ENCODE data around the gene MRPL20.

Gene MRPL20

DNA sequence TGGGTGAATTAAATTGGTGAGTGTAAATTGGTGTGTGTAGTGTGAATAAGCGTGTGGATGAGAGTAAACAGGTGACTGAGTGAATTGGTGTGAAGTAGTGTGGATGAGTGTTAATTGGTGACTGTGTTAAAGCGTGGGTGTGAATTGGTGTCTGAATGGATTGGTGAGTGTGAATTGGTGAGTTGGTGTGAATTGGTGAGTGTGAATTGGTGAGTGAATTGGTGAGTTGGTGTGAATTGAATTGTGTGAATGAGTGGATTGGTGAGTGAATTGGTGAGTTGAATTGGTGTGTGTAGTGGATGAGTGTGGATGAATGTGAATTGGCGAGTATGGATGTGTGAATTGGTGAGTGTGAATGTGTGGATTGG is 40.4 kb downstream of the MRPL20 start:
- DNase-seq (ENCODE audit: insufficient read length, low spot score) (no peak), FAIRE-seq (no peak)

DNA sequence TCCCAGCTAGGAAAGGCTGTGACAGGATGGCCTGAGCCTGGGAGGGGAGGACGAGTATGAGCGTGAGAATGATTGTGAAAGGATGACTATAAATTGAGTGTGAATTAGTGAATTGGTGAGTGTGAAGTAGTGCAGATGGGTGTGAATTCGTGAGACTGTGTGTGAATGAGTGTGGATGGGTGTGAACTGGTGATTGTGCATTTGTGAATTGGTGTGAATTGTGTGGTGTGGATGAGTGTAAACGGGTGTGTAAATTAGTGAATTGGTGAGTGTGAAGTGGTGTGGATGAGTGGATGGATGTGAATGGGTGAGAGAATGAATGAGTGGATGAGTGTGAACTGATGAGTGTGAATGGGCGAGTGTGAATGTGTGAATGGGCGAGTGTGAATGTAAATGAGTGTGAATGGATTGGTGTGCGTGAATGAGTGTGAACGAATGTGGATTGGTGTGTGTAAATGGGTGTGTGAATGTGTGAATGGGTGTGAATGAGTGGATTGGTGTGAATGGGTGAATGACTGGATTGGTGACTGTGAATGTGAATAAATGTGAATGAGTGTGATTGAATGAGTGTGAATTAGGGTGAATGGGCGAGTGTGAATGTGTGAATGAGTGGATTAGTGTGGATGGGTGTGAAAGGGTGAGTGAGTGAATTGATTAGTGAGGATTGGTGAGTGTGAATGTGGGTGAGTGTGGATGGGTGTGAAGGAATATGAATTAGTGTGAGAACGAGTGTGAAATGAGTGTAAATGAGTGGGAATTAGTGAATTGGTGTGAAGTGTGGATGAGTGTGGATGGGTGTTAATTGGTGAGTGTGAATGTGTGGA is 41.0 kb downstream of the MRPL20 start:
- DNase-seq (ENCODE audit: insufficient read length, low spot score) (no peak), FAIRE-seq (peak; percentile 44)

- no peak for DNase-seq (ENCODE audit: insufficient read length, low spot score)
- no peak for FAIRE-seq
Observed at GRCh38 chr1:1364266-1364665, 42.8 kb downstream of the MRPL20 start.

DNA sequence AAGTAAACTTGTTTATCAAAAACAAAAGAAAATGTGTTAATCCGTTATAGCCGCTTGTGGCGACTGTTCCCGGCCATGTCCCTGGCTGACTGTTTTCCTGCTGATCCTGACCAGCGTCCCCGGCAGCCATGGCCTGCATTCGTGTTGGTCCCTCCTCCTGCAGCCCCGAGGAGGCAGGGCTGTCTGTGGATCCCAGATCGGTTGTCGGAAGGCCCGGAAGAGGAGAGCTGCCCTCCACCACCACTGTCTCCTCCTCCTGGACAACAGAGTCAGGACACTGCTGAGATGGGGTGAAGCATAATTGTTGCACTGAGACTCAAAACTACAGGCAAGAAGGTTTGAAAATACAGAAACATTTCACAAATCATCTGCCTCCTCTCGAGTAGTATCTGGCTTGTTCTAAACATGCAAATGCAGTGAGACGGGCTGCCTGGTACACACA is 45.1 kb downstream of the MRPL20 start:
- DNase-seq (ENCODE audit: insufficient read length, low spot score) (no peak), FAIRE-seq (peak; percentile 16)

GRCh38 chr1:1361233-1361981 is 45.7 kb downstream of the MRPL20 start:
- FAIRE-seq = no peak
- no peak for DNase-seq (ENCODE audit: insufficient read length, low spot score)

GRCh38 chr1:1360506-1361169 is 46.5 kb downstream of the MRPL20 start:
- DNase-seq (ENCODE audit: insufficient read length, low spot score) (peak; percentile 85), FAIRE-seq (peak; percentile 95)

DNA sequence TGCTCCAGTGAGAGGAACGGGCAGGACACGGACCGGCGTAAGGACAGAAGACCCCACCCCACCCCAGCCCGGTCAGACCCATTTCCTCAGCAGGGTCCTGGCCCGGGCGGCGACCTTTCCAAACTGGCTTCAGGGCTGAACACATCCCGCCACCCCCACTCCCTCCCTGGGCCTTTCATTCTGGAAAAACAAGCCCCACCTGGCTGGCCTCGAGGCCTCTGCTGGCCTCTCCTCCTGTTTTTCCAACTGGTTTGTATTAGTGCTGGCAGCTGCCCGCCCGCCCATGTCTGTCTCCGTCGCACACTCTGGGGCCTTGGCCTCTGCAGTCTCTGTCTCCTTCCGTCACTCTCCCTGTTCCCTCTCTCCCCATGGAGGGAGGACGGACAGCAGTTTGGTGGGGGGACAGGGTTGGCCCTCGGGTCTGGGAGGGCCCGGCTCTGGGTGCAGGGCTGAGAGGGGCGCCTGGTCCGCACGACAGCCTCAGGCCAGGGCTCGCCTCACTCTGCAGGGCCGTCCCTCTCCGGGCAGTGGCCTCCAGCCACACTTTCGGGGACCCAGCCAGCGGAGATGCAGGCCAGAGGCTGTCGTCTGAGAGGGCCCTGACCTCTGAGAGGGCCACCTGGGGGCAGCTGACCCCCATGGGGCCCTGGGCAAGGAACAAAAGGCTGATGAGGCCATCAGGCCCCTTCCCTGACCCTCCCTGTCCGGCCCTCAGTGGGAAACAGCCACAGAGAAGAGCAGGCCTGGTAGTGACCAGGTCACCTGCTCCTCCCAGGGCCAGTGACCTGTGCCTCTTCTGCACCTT is 47.2 kb downstream of the MRPL20 start:
- no peak for FAIRE-seq

DNA sequence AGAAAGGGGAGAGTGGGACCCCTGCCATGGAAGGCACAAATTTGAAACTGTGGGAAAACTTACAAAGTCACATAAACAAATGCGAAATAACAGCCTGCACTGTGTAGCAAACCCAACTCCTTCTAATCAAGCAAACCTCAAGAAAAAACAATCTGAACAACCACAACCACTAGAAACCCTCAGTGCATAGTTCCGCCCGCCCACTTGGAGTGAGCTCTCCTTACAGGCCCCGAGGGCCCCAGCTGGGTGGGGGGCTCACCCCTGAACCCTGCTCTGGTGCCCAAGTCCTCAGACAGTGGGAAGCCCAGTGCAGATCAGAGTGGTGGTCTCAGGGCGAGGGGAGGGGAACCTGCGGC is 47.8 kb downstream of the MRPL20 start:
- FAIRE-seq = no peak
- no peak for DNase-seq (ENCODE audit: insufficient read length, low spot score)

More for the DNA sequence above, 47.2 kb downstream of the MRPL20 start:
- DNase-seq (ENCODE audit: insufficient read length, low spot score) = no peak

DNA sequence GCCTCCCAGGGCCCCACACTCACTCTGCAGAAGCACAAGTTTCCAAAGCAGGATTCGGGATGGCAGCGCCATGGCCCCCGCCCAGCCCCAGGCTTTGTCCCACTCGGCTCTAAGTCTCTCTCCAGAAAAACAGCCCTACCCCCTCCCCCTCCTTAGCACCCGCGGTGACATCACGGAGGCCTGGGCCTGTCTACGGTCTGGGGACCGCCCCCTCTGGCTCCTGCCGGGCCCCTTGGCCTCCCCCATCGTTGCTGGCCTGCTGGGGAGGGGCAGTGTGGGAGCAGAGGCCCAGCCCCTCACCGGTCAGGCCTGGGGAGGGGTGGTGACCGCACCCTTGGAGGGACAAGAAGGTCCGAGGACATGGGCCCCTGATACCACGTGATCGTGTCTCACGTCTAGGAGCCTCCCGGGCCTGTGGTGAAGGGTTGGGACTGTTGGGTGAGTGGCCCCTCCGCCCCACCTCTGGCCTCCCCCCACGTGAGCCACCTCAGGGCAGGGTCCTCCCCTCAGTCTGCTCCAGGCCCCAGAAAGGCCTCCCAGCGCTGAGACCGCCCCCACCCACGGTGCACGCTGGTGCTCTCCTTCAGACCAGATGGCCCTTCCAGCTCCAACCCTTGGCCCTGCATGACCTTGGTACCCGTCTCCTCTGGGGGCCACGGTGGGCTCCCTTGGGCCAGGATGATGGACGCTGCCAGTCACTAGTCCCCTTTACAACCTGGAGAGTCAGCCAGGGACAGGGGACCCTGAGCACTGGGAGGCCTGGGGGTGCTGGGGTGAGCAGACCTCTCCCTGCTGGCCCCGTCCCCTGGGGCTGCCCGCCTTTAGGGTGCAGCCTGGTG is 48.4 kb downstream of the MRPL20 start, which contains the start of gene MXRA8:
TSS of gene MXRA8 (minus strand) at position 123 of the 839 bp plus-strand sequence. CDS start at position 72, 51 bp downstream.
- peak; percentile 53 for DNase-seq (ENCODE audit: insufficient read length, low spot score)
- peak; percentile 76 for FAIRE-seq

GRCh38 chr1:1357871-1358432 is 49.1 kb downstream of the MRPL20 start:
- FAIRE-seq = no peak

GRCh38 chr1:1356796-1357401 is 50.2 kb downstream of the MRPL20 start:
- no peak for FAIRE-seq
- DNase-seq (ENCODE audit: insufficient read length, low spot score) = no peak

More at GRCh38 chr1:1357871-1358432, 49.1 kb downstream of the MRPL20 start:
- no peak for DNase-seq (ENCODE audit: insufficient read length, low spot score)

DNA sequence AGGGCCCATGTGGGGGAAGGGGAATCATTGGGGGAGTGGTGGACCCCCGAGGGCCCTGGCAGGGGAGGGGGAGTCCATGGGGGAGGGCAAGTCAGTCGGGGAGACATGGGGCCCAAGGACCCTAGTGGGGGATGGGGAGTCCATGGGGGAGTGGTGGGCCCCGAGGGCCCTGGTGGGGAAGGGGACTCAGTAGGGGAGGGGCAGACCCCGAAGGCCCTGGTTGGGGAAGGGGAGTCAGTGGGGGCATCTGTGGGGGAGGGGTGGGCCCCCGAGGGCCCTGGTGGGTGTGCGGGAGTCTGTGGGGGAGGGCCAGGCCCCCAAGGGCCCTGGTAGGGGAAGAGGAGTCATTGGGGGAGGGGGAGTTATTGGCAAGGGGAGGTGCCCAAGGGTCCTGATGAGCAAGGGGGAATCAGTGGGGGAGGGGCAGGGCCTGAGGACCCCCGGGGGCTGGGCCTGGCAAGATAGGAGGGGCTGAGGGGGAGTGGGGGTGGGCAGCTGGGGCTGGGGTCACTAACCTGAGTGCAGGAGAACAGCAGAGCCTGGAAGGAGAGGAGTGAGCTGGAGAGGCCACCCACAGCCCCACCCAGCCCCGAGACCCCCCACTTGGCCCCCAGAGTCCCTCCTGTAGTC is 50.8 kb downstream of the MRPL20 start:
- no peak for FAIRE-seq
- no peak for DNase-seq (ENCODE audit: insufficient read length, low spot score)

- FAIRE-seq (no peak), DNase-seq (ENCODE audit: insufficient read length, low spot score) (no peak)
Observed at GRCh38 chr1:1355416-1355815, 51.7 kb downstream of the MRPL20 start.

- no peak for DNase-seq (ENCODE audit: insufficient read length, low spot score)
- no peak for FAIRE-seq
Observed at GRCh38 chr1:1354271-1355247, 52.5 kb downstream of the MRPL20 start.

- DNase-seq (ENCODE audit: insufficient read length, low spot score) = no peak
- no peak for FAIRE-seq
Observed at GRCh38 chr1:1353389-1354151, 53.5 kb downstream of the MRPL20 start.

DNA sequence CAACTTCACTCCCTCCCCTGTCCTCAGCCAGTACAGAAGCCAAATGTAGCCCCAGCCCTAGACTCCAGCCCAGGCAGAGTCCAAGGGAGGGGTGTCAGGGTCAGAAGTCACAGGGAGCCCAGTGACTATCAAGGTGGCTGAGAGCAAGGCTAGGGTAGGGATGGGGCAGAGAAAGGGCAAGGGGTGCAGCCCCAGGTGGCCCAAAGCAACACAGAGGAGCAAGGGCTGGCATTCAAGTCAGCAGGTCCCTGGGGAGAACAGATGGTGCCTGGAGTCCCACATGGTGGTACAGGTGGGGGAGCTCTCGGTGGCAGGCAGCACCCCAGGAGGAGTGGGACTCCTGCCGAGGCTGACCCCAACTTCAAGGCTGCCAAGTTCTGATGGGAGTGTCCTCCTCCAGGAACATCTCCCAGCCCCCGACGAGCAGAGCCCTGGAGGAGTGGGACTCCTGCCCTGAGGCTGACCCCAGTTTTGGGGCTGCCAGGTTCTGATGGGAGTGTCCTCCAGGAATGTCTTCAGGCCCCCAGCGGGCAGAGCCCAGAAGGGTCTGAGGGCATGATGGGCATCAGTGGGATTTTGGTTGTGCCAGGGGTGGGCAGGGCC is 54.2 kb downstream of the MRPL20 start:
- DNase-seq (ENCODE audit: insufficient read length, low spot score) = no peak
- FAIRE-seq = no peak

Measured in HTR-8/SVneo (cell line).